HEK293 (cell line): Measurements from ENCODE around the gene PRRG1.

Experiments used
- AEBP2 ChIP-seq: fragments of 450-650 bp; formaldehyde crosslinking; IDR thresholded peaks from 2 replicates; pipeline ENCODE4 v1.5.1; 2016; ENCODE audit warnings: missing biosample characterization, missing genetic modification characterization, borderline replicate concordance
- BCL6B ChIP-seq: fragments of 450-650 bp; formaldehyde crosslinking; IDR thresholded peaks from 2 replicates; pipeline ENCODE4 v1.5.1; 2017; ENCODE audit warnings: missing biosample characterization, missing genetic modification characterization
- EGR2 ChIP-seq: fragments of 450-650 bp; formaldehyde crosslinking; IDR thresholded peaks from 2 replicates; pipeline ENCODE4 v1.5.1; 2016; ENCODE audit warnings: low read depth, missing biosample characterization, missing genetic modification characterization
- FEZF1 ChIP-seq: fragments of 450-650 bp; formaldehyde crosslinking; IDR thresholded peaks from 2 replicates; pipeline ENCODE4 v1.5.1; 2016; ENCODE audit warnings: missing biosample characterization, missing genetic modification characterization
- GLIS1 ChIP-seq: fragments of 450-650 bp; formaldehyde crosslinking; IDR thresholded peaks from 2 replicates; pipeline ENCODE4 v1.5.1; 2016; ENCODE audit warnings: missing biosample characterization, missing genetic modification characterization
- GLIS2 ChIP-seq: fragments of 450-650 bp; formaldehyde crosslinking; IDR thresholded peaks from 2 replicates; pipeline ENCODE4 v1.5.1; 2016; ENCODE audit warnings: missing biosample characterization, missing genetic modification characterization
- HOXA7 ChIP-seq: sonication (generic); formaldehyde crosslinking; IDR thresholded peaks from 2 replicates; pipeline ENCODE4 v1.8.1; 2022; ENCODE audit warnings: missing genetic modification reagents, borderline replicate concordance
- IKZF3 ChIP-seq: fragments of 450-650 bp; IDR thresholded peaks from 2 replicates; pipeline ENCODE4 v1.5.0; 2018; ENCODE audit warnings: missing biosample characterization, mild to moderate bottlenecking, missing genetic modification characterization, moderate library complexity
- OSR2 ChIP-seq: fragments of 450-650 bp; formaldehyde crosslinking; IDR thresholded peaks from 2 replicates; pipeline ENCODE4 v1.5.1; 2016; ENCODE audit warnings: missing biosample characterization, missing genetic modification characterization
- PRDM1 ChIP-seq: fragments of 450-650 bp; formaldehyde crosslinking; IDR thresholded peaks from 2 replicates; pipeline ENCODE4; 2016; ENCODE audit warnings: missing biosample characterization, missing genetic modification characterization
- SALL2 ChIP-seq: fragments of 450-650 bp; formaldehyde crosslinking; IDR thresholded peaks from 2 replicates; pipeline ENCODE4 v1.5.0; 2017; ENCODE audit warnings: missing biosample characterization, mild to moderate bottlenecking, missing genetic modification characterization, borderline replicate concordance
- SP7 ChIP-seq: fragments of 450-650 bp; formaldehyde crosslinking; IDR thresholded peaks from 2 replicates; pipeline ENCODE4 v1.5.1; 2016; ENCODE audit warnings: missing biosample characterization, missing genetic modification characterization
- ZBTB1 ChIP-seq: fragments of 450-650 bp; formaldehyde crosslinking; IDR thresholded peaks from 2 replicates; pipeline ENCODE4 v1.5.1; 2016; ENCODE audit warnings: missing biosample characterization, missing genetic modification characterization
- ZBTB11 ChIP-seq: fragments of 450-650 bp; formaldehyde crosslinking; conservative IDR thresholded peaks from 2 replicates; pipeline ENCODE4 v1.5.1; 2016; ENCODE audit warnings: low read depth, missing biosample characterization, missing genetic modification characterization
- ZBTB20 ChIP-seq: fragments of 450-650 bp; formaldehyde crosslinking; IDR thresholded peaks from 2 replicates; pipeline ENCODE4 v1.5.1; 2016; ENCODE audit warnings: missing biosample characterization, missing genetic modification characterization
- ZBTB7A ChIP-seq: fragments of 450-650 bp; formaldehyde crosslinking; IDR thresholded peaks from 2 replicates; pipeline ENCODE4 v1.5.1; 2016; ENCODE audit warnings: low read depth, missing biosample characterization, missing genetic modification characterization
- ZFP3 ChIP-seq: fragments of 450-650 bp; formaldehyde crosslinking; IDR thresholded peaks from 2 replicates; pipeline ENCODE4 v1.5.1; 2016; ENCODE audit warnings: low read depth, missing biosample characterization, missing genetic modification characterization
- ZFP69B ChIP-seq: fragments of 450-650 bp; formaldehyde crosslinking; IDR thresholded peaks from 2 replicates; pipeline ENCODE4 v1.5.1; 2016; ENCODE audit warnings: missing biosample characterization, missing genetic modification characterization
- ZNF10 ChIP-seq: fragments of 450-650 bp; formaldehyde crosslinking; IDR thresholded peaks from 2 replicates; pipeline ENCODE4 v1.5.1; 2017; ENCODE audit warnings: missing biosample characterization, missing genetic modification characterization
- ZNF121 ChIP-seq: fragments of 450-650 bp; formaldehyde crosslinking; IDR thresholded peaks from 2 replicates; pipeline ENCODE4 v1.5.1; 2016; ENCODE audit warnings: missing biosample characterization, missing genetic modification characterization
- ZNF140 ChIP-seq: fragments of 450-650 bp; formaldehyde crosslinking; IDR thresholded peaks from 2 replicates; pipeline ENCODE4 v1.5.1; 2016; ENCODE audit warnings: missing biosample characterization, missing genetic modification characterization
- ZNF214 ChIP-seq: fragments of 450-650 bp; formaldehyde crosslinking; IDR thresholded peaks from 2 replicates; pipeline ENCODE4 v1.5.1; 2017; ENCODE audit warnings: missing biosample characterization, mild to moderate bottlenecking, missing genetic modification characterization, borderline replicate concordance
- ZNF324 ChIP-seq: fragments of 450-650 bp; formaldehyde crosslinking; IDR thresholded peaks from 2 replicates; pipeline ENCODE4 v1.5.1; 2016; ENCODE audit warnings: missing biosample characterization, missing genetic modification characterization
- ZNF335 ChIP-seq: fragments of 450-650 bp; formaldehyde crosslinking; conservative IDR thresholded peaks from 2 replicates; pipeline ENCODE4 v1.5.1; 2016; ENCODE audit warnings: missing biosample characterization, missing genetic modification characterization
- ZNF433 ChIP-seq: fragments of 450-650 bp; formaldehyde crosslinking; IDR thresholded peaks from 2 replicates; pipeline ENCODE4 v1.5.1; 2016; ENCODE audit warnings: missing biosample characterization, missing genetic modification characterization, low read depth
- ZNF48 ChIP-seq: fragments of 450-650 bp; formaldehyde crosslinking; IDR thresholded peaks from 2 replicates; pipeline ENCODE4 v1.5.1; 2016; ENCODE audit warnings: missing biosample characterization, missing genetic modification characterization
- ZNF514 ChIP-seq: fragments of 450-650 bp; formaldehyde crosslinking; IDR thresholded peaks from 2 replicates; pipeline ENCODE4 v1.5.1; 2016; ENCODE audit warnings: missing biosample characterization, missing genetic modification characterization
- ZNF561 ChIP-seq: fragments of 450-650 bp; IDR thresholded peaks from 2 replicates; pipeline ENCODE4 v1.5.1; 2018; ENCODE audit warnings: missing biosample characterization, missing genetic modification characterization, borderline replicate concordance
- ZNF600 ChIP-seq: fragments of 450-650 bp; formaldehyde crosslinking; IDR thresholded peaks from 2 replicates; pipeline ENCODE4 v1.5.1; 2016; ENCODE audit warnings: missing biosample characterization, missing genetic modification characterization
- ZNF623 ChIP-seq: fragments of 450-650 bp; formaldehyde crosslinking; IDR thresholded peaks from 2 replicates; pipeline ENCODE4 v1.5.1; 2016; ENCODE audit warnings: missing biosample characterization, missing genetic modification characterization
- ZNF629 ChIP-seq: fragments of 450-650 bp; formaldehyde crosslinking; IDR thresholded peaks from 2 replicates; pipeline ENCODE4 v1.5.1; 2017; ENCODE audit warnings: missing biosample characterization, missing genetic modification characterization
- ZNF660 ChIP-seq: fragments of 450-650 bp; IDR thresholded peaks from 2 replicates; pipeline ENCODE4 v1.5.1; 2018; ENCODE audit warnings: missing biosample characterization, mild to moderate bottlenecking, missing genetic modification characterization
- ZNF837 ChIP-seq: fragments of 450-650 bp; formaldehyde crosslinking; IDR thresholded peaks from 2 replicates; pipeline ENCODE4 v1.5.1; 2016; ENCODE audit warnings: missing biosample characterization, missing genetic modification characterization
- ZXDB ChIP-seq: fragments of 450-650 bp; formaldehyde crosslinking; IDR thresholded peaks from 2 replicates; pipeline ENCODE4 v1.5.1; 2016; ENCODE audit warnings: missing biosample characterization, missing genetic modification characterization
- TF ChIP-seq, protein P1 (sequence below): fragments of 450-650 bp; formaldehyde crosslinking; IDR thresholded peaks from 2 replicates; pipeline ENCODE4 v1.5.1; 2016; ENCODE audit warnings: missing biosample characterization, missing genetic modification characterization
- TF ChIP-seq, protein P2 (sequence below): fragments of 450-650 bp; formaldehyde crosslinking; IDR thresholded peaks from 2 replicates; pipeline ENCODE4 v1.5.1; 2016; ENCODE audit warnings: missing biosample characterization, missing genetic modification characterization

Gene PRRG1

GRCh38 chrX:37380924-37381323, 31.8 kb downstream of the PRRG1 start (continued):
- TF ChIP-seq ZNF140 (tag by site-specific recombination) (no peak), ZNF121 (no peak), ZNF514 (tag by site-specific recombination) (no peak), OSR2 (tag by site-specific recombination) (peak; percentile 27; the same call in 1 of the 2 replicates), ZNF629 (peak; percentile 48), SALL2 (tag by site-specific recombination) (no peak), ZNF660 (tag by site-specific recombination) (0 out of 2 replicates have a peak, but pooled peaks have one; percentile 42), ZNF335 (tag by site-specific recombination) (no peak), GLIS2 (tag by site-specific recombination) (no peak), EGR2 (tag by site-specific recombination) (no peak), ZFP69B (tag by site-specific recombination) (no peak), FEZF1 (peak; percentile 92), PRDM1 (tag by site-specific recombination) (0 out of 2 replicates have a peak, but pooled peaks have one; percentile 6), HOXA7 (CRISPR knock-in tag) (no peak), BCL6B (tag by site-specific recombination) (no peak), AEBP2 (tag by site-specific recombination) (no peak), ZNF10 (tag by site-specific recombination) (0 out of 2 replicates have a peak, but pooled peaks have one; percentile 25), ZBTB1 (tag by site-specific recombination) (no peak), ZNF561 (0 out of 2 replicates have a peak, but pooled peaks have one; percentile 24), ZNF48 (no peak), ZNF837 (no peak), ZBTB20 (peak; percentile 24; the same call in 1 of the 2 replicates), ZNF600 (tag by site-specific recombination) (0 out of 2 replicates have a peak, but pooled peaks have one; percentile 31), ZXDB (tag by site-specific recombination) (peak; percentile 70), ZNF623 (tag by site-specific recombination) (no peak), ZNF214 (tag by site-specific recombination) (no peak), IKZF3 (tag by site-specific recombination) (no peak), ZNF324 (tag by site-specific recombination) (no peak), ZBTB11 (tag by site-specific recombination) (no peak), ZBTB7A (no peak), ZNF433 (tag by site-specific recombination) (no peak), GLIS1 (tag by site-specific recombination) (peak; percentile 24; the same call in 1 of the 2 replicates), ZFP3 (tag by site-specific recombination) (no peak), SP7 (no peak)
- TF ChIP-seq, protein P1, sequence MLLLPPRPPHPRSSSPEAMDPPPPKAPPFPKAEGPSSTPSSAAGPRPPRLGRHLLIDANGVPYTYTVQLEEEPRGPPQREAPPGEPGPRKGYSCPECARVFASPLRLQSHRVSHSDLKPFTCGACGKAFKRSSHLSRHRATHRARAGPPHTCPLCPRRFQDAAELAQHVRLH, result no peak
- TF ChIP-seq, protein P2, sequence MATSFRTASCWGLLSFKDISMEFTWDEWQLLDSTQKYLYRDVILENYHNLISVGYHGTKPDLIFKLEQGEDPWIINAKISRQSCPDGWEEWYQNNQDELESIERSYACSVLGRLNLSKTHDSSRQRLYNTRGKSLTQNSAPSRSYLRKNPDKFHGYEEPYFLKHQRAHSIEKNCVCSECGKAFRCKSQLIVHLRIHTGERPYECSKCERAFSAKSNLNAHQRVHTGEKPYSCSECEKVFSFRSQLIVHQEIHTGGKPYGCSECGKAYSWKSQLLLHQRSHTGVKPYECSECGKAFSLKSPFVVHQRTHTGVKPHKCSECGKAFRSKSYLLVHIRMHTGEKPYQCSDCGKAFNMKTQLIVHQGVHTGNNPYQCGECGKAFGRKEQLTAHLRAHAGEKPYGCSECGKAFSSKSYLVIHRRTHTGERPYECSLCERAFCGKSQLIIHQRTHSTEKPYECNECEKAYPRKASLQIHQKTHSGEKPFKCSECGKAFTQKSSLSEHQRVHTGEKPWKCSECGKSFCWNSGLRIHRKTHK (tag by site-specific recombination), result no peak
